ENCODE results near the gene ADAMTS2. TPM values are rescaled to one million over a fixed set of nuclear protein-coding genes. Genes with fewer than 3 reads are reported as not detected.
A peak's percentile ranks its signal among the peaks of the same experiment; 100 is the strongest.

Gene ADAMTS2
- total RNA-seq, 1 donor from 2014 or later: 23.5 TPM

DNA sequence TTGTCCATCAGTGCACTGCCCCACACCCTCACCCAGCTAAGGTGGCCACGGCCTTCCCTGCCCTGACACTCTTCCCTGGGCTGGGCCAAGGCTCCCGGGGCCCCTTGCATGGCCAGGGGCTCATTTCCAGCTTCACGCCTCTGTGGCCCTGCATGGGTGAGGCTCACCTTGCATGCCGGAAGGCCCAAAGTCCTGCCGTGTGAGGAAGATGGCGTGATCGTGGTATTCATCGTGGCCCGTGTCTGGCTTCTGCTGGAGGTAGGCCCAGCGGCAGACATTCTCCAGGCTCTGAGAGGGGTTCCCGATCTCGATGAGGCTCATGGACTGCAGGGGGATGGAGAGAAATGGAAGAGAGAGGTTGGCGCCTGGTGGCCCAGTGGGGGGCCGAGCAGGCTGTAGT lies 186.7 kb downstream of the ADAMTS2 start:
- H3K27me3 Mint-ChIP-seq (ENCODE audit: unreplicated experiment): peaks cover 10% of the 10 kb centered on the region
- H3K4me3 Mint-ChIP-seq (ENCODE audit: unreplicated experiment): no peak overlapping the region
- H3K36me3 Mint-ChIP-seq (ENCODE audit: unreplicated experiment): peaks cover 12% of the 10 kb centered on the region
- peaks cover 11% of the 10 kb centered on the region for H3K9me3 Mint-ChIP-seq (ENCODE audit: unreplicated experiment)
- no peak for DNase-seq
- peaks cover 16% of the 10 kb centered on the region for H3K4me1 Mint-ChIP-seq (ENCODE audit: low read depth, unreplicated experiment)
- TF ChIP-seq, protein P1, sequence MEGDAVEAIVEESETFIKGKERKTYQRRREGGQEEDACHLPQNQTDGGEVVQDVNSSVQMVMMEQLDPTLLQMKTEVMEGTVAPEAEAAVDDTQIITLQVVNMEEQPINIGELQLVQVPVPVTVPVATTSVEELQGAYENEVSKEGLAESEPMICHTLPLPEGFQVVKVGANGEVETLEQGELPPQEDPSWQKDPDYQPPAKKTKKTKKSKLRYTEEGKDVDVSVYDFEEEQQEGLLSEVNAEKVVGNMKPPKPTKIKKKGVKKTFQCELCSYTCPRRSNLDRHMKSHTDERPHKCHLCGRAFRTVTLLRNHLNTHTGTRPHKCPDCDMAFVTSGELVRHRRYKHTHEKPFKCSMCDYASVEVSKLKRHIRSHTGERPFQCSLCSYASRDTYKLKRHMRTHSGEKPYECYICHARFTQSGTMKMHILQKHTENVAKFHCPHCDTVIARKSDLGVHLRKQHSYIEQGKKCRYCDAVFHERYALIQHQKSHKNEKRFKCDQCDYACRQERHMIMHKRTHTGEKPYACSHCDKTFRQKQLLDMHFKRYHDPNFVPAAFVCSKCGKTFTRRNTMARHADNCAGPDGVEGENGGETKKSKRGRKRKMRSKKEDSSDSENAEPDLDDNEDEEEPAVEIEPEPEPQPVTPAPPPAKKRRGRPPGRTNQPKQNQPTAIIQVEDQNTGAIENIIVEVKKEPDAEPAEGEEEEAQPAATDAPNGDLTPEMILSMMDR (IDR thresholded peaks at IDR 0.05; ENCODE audit: partially characterized antibody, unreplicated experiment): no peak
- no peak overlapping the region for H3K27ac Mint-ChIP-seq (ENCODE audit: unreplicated experiment)

DNA sequence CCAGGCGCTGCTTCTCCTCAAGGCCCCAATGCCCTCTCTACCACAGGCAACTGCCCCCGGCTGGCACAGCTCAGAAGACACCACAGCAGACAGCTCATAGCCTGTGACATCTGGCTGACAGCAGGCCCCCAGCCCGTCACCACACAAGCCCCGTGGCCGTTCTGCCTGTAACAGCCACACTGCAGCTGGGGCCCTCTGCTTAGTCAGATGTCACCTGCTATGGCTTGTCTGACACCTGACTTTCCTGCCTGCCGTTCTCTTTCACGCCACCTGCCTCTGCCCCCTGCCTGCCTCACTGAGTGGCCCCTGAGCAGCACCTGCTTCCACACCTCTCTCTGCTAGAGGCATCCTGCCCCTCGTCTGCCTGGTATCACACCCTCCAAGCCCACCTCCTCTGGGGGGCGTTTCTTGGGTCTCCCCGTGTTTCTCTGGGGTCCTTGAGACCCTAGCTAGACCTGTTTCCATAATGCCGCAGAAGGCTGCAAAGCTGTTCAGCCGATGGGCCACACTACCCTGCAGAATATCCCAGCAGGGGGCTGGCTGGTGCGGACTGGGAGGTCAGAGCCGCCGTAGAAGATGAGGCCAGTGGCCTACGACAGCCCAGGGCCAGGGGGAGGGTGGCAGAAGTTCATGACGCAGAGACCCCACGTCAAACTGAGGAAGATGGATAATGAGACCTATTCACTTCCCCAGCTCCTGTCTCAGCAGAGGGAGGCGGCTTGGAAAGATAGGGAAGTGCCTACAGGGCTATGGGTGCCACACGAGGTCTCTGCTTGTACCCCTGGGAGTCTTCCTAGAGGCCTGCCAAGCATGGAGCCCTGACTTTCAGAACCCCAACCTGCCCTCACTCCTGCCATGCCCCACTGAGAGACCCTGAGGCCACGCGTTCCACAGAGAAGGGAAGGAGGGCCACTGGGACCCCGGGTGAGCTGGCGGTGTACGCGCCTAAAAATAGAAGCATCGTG lies 190.0 kb downstream of the ADAMTS2 start:
- no peak overlapping the region for H3K4me3 Mint-ChIP-seq (ENCODE audit: unreplicated experiment)
- TF ChIP-seq, protein P1 (IDR thresholded peaks at IDR 0.05; ENCODE audit: partially characterized antibody, unreplicated experiment): no peak
- peak; percentile 75 for DNase-seq
- peaks cover 16% of the 10 kb centered on the region for H3K4me1 Mint-ChIP-seq (ENCODE audit: low read depth, unreplicated experiment)
- no peaks in the 10 kb centered on the region for H3K36me3 Mint-ChIP-seq (ENCODE audit: unreplicated experiment)
- peaks cover 13% of the 10 kb centered on the region for H3K27me3 Mint-ChIP-seq (ENCODE audit: unreplicated experiment)
- H3K27ac Mint-ChIP-seq (ENCODE audit: unreplicated experiment): peak overlapping the region; percentile 93
- peaks cover 12% of the 10 kb centered on the region for H3K9me3 Mint-ChIP-seq (ENCODE audit: unreplicated experiment)

DNA sequence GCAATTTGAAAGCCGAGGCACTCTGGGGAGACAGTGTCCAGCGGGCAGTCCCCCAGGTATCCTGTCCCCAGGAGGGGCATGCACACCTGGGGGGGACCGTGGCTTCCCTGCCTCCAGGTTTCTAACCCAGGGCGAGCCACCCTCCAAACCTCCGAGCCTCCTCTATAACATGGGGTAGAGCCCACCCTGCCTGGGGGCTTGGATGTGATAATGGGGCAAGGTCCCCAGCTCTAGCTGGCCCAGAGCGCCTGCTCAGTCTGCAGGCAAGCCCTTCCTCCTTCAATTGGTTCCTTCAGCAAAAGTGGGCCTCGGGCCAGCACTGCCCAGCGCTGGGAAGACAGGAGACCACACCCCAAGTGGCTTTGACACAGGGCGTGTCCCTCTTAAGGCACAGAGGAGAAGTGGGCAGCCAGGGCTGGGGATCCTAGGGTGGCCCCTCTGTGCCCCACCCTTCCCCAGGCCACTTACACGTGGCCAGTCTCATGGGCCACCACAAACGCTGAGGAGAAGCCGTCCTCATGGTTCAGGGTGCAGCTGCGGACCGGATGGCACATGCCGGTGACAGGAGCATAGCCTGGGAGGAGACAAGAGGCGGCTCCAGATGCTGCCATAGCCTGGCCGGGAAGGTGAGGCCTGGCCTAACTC lies 190.8 kb downstream of the ADAMTS2 start:
- Mint-ChIP-seq H3K4me1 (ENCODE audit: low read depth, unreplicated experiment) (peaks cover 17% of the 10 kb centered on the region), H3K4me3 (ENCODE audit: unreplicated experiment) (no peak overlapping the region), H3K9me3 (ENCODE audit: unreplicated experiment) (peaks cover 15% of the 10 kb centered on the region), H3K36me3 (ENCODE audit: unreplicated experiment) (no peaks in the 10 kb centered on the region), H3K27ac (ENCODE audit: unreplicated experiment) (peak overlapping the region; percentile 93), H3K27me3 (ENCODE audit: unreplicated experiment) (peaks cover 13% of the 10 kb centered on the region)
- DNase-seq: no peak
- TF ChIP-seq, protein P1 (IDR thresholded peaks at IDR 0.05; ENCODE audit: partially characterized antibody, unreplicated experiment): no peak

DNA sequence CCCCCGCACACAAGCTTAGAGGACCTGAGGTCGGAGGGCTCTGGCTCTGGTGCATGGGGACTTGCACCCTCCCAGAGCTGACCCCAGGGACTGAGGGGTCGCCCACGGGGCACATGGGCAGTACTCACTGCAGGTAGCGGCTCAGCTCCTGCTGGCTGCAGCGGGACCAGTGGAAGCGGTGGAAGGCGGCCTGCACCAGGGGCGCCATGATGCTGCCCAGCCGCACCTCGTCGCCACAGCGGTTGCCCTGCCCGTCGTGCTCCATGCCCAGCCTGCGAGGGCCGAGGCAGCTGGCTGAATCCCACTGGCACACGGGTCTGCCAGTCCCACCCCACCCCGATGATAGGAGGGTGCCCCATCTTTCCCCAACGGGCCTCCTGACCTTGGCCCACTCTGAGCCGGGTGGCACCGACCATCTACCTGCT lies 191.3 kb downstream of the ADAMTS2 start:
- Mint-ChIP-seq H3K27ac (ENCODE audit: unreplicated experiment) (no peak overlapping the region), H3K9me3 (ENCODE audit: unreplicated experiment) (peaks cover 15% of the 10 kb centered on the region), H3K4me3 (ENCODE audit: unreplicated experiment) (no peak overlapping the region), H3K36me3 (ENCODE audit: unreplicated experiment) (no peaks in the 10 kb centered on the region), H3K4me1 (ENCODE audit: low read depth, unreplicated experiment) (peaks cover 17% of the 10 kb centered on the region), H3K27me3 (ENCODE audit: unreplicated experiment) (peaks cover 13% of the 10 kb centered on the region)
- TF ChIP-seq, protein P1 (IDR thresholded peaks at IDR 0.05; ENCODE audit: partially characterized antibody, unreplicated experiment): no peak
- no peak for DNase-seq

All from glutamatergic neuron (in vitro differentiated cells).